ENCODE results near the gene EGFL6.
"Not testable (repeated sequence)": the region's sequence is repeated elsewhere in the genome, so short reads cannot be mapped to it uniquely, and the experiment has no call there.

The EGFL6 gene

DNA sequence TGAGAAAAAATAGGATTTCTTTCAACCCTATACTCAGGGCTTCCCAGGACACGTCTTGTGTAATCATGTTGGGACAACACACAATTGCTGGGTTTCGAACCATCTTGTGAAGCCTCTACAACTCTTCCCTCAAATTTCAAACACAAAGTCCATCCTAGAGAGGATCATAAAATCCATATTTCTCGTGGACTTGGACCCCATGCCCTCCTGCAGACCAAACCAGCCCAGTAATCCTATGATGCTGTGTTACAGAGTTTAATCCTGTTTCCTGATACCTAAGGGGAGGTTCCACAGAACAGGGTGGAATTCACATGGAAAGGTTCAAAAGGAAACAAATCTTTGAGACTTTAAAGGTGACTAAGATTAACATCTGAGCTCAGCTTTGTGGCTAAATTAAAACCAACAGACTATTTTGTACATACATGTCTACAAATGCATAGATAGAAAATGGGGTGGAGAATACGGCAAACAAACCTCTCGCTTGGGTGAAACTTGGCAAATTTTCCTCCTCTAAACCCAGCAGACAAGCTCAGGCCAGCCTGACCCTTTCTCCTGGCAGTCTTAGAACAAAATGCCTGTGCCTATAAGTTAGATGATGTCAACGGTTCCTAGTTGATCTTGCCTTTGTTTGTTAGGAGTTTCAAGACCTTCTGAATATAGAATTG lies 38.1 kb downstream of the EGFL6 start:
- no peak overlapping the region for H3K4me3 ChIP-seq (ENCODE audit: low read depth, low read length)
- TF ChIP-seq, protein P1, sequence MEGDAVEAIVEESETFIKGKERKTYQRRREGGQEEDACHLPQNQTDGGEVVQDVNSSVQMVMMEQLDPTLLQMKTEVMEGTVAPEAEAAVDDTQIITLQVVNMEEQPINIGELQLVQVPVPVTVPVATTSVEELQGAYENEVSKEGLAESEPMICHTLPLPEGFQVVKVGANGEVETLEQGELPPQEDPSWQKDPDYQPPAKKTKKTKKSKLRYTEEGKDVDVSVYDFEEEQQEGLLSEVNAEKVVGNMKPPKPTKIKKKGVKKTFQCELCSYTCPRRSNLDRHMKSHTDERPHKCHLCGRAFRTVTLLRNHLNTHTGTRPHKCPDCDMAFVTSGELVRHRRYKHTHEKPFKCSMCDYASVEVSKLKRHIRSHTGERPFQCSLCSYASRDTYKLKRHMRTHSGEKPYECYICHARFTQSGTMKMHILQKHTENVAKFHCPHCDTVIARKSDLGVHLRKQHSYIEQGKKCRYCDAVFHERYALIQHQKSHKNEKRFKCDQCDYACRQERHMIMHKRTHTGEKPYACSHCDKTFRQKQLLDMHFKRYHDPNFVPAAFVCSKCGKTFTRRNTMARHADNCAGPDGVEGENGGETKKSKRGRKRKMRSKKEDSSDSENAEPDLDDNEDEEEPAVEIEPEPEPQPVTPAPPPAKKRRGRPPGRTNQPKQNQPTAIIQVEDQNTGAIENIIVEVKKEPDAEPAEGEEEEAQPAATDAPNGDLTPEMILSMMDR (IDR thresholded peaks at IDR 0.05; ENCODE audit: borderline replicate concordance, insufficient read depth, low read depth, low read length) = no peak

DNA sequence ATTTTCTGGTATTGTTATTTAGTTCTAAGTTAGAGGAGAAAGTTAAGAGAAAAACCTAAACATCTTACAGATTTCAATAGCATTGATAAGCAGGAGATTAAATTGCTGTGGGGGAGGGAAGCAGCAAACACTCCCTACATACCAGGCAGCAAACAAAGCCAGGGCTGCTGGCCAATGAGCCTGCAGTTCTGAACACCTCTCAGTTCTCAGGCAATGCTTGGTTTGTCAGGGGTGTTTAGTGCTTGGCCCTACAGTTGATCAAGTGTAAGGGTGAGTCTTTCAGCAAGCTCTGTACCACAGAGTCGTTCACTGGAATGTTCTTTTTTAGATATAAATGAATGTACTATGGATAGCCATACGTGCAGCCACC lies 38.6 kb downstream of the EGFL6 start:
- TF ChIP-seq, protein P1 (IDR thresholded peaks at IDR 0.05; ENCODE audit: borderline replicate concordance, insufficient read depth, low read depth, low read length) = no peak
- no peak overlapping the region for H3K4me3 ChIP-seq (ENCODE audit: low read depth, low read length)

GRCh38 chrX:13614154-13614553 lies 44.8 kb downstream of the EGFL6 start:
- TF ChIP-seq, protein P1 (IDR thresholded peaks at IDR 0.05; ENCODE audit: borderline replicate concordance, insufficient read depth, low read depth, low read length) = no peak
- no peak overlapping the region for H3K4me3 ChIP-seq (ENCODE audit: low read depth, low read length)

DNA sequence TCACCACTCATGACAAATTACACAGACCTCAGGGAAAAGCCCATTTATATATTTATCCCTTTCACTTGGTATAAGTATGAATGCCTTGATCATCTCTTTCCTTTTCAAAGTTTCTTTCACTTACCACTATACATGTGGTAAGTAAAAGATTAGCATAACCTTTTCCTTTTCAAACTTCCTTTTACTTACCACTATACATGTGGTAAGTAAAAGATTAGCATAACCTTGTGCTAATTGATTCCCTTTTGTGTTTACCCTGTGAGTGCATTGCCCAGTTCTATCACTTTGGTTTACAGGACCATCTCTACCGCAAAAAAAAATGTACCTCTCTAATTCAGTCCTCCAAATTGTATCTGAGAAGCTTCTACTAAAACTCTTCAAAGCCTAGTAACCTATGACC lies 50.8 kb downstream of the EGFL6 start:
- H3K4me3 ChIP-seq (ENCODE audit: low read depth, low read length) = no peak overlapping the region
- TF ChIP-seq, protein P1 (IDR thresholded peaks at IDR 0.05; ENCODE audit: borderline replicate concordance, insufficient read depth, low read depth, low read length) = no peak

DNA sequence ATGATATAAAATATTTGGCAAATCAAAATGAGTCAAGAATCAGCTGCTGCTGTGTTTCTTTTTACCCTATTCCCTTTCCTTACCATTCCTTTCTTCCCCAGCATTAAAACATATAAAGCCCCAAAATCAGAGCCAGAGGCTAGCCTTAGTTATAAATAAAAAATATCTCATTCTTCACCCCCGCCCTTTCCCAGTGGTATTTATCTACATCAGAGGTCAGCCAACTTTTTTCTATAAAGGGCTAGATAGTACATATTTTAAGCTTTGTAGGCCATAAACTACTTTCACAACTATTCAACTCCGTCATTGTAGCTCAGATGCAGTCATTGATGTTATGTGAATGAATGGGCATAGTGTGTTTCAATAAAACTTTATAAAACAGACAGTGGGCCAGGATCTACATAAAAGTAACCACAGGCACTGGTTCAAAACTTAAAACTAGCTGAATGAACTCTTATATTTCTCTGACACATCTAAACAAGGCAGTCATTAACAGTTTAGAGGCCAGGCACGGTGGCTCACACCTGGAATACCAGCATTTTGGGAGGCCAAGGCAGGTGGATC lies 53.1 kb downstream of the EGFL6 start:
- no peak overlapping the region for H3K4me3 ChIP-seq (ENCODE audit: low read depth, low read length)
- TF ChIP-seq, protein P1 (IDR thresholded peaks at IDR 0.05; ENCODE audit: borderline replicate concordance, insufficient read depth, low read depth, low read length) = no peak

DNA sequence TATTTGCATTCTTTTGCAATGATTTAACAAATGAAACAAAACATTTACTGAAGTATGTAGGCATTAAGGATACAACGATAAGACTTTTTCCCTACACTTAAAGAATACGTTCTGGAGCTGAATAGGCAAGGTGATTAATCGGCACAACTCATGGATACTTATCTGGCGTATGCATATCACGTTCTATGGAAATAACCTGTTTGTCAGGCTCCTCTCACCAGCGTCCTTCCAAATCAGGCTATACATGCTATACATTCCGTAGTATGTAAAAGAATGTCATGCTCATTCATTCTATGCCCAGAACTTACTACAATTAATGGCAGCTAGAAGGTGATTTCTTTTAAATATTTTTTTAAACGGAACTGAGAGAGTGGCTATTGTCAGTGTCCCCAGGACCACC lies 57.9 kb downstream of the EGFL6 start:
- H3K4me3 ChIP-seq (ENCODE audit: low read depth, low read length) = no peak overlapping the region
- TF ChIP-seq, protein P1 (IDR thresholded peaks at IDR 0.05; ENCODE audit: borderline replicate concordance, insufficient read depth, low read depth, low read length) = no peak

DNA sequence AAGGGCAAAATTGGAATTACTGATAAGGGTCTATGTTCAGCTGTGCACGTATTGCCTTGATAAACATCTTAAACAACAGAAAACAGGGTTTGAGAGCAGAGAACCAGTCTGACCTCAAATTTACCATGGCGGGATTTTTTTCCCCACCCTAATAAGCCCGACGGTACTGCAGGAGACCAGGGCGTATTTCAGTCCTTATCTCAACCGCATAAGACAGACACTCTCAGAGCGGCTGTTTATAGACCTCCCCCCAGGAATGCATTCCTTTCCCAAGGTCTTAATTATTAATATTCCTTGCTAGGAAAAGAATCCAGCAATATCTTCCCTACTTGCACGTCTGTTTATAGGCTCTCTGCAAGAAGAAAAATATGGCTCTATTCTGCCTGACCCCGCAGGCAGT lies 67.8 kb downstream of the EGFL6 start:
- not testable (repeated sequence) for H3K4me3 ChIP-seq (ENCODE audit: low read depth, low read length)

Data from GM12875 (cell line).